ENCODE data around the gene CADPS2.

CADPS2 gene

GRCh38 chr7:122511268-122511667 lies 375.0 kb downstream of the CADPS2 start:
- DNase-seq (ENCODE audit: low read depth in 2 of 2), result no peak
- no peak overlapping the region for H3K4me3 ChIP-seq (replicated peaks in 1 of 2; ENCODE audit: low read depth in 2 of 2, low read length in 2 of 2)
- TF ChIP-seq, protein P1, sequence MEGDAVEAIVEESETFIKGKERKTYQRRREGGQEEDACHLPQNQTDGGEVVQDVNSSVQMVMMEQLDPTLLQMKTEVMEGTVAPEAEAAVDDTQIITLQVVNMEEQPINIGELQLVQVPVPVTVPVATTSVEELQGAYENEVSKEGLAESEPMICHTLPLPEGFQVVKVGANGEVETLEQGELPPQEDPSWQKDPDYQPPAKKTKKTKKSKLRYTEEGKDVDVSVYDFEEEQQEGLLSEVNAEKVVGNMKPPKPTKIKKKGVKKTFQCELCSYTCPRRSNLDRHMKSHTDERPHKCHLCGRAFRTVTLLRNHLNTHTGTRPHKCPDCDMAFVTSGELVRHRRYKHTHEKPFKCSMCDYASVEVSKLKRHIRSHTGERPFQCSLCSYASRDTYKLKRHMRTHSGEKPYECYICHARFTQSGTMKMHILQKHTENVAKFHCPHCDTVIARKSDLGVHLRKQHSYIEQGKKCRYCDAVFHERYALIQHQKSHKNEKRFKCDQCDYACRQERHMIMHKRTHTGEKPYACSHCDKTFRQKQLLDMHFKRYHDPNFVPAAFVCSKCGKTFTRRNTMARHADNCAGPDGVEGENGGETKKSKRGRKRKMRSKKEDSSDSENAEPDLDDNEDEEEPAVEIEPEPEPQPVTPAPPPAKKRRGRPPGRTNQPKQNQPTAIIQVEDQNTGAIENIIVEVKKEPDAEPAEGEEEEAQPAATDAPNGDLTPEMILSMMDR (IDR thresholded peaks at IDR 0.05; ENCODE audit: low read depth, low read length), result no peak

- H3K4me3 ChIP-seq (replicated peaks in 1 of 2; ENCODE audit: low read depth in 2 of 2, low read length in 2 of 2), result no peak overlapping the region
- TF ChIP-seq, protein P1 (IDR thresholded peaks at IDR 0.05; ENCODE audit: low read depth, low read length), result no peak
- DNase-seq (ENCODE audit: low read depth in 2 of 2), result no peak
These were observed 378.7 kb downstream of the CADPS2 start for GRCh38 chr7:122507591-122507990.

- no peak for DNase-seq (ENCODE audit: low read depth in 2 of 2)
- no peak overlapping the region for H3K4me3 ChIP-seq (replicated peaks in 1 of 2; ENCODE audit: low read depth in 2 of 2, low read length in 2 of 2)
- TF ChIP-seq, protein P1 (IDR thresholded peaks at IDR 0.05; ENCODE audit: low read depth, low read length), result no peak
These were observed 394.3 kb downstream of the CADPS2 start for GRCh38 chr7:122492007-122492406.

GRCh38 chr7:122488241-122488640 lies 398.0 kb downstream of the CADPS2 start:
- TF ChIP-seq, protein P1 (IDR thresholded peaks at IDR 0.05; ENCODE audit: low read depth, low read length), result no peak
- no peak overlapping the region for H3K4me3 ChIP-seq (replicated peaks in 1 of 2; ENCODE audit: low read depth in 2 of 2, low read length in 2 of 2)
- no peak for DNase-seq (ENCODE audit: low read depth in 2 of 2)

- peak; percentile 1 to 28 for DNase-seq (ENCODE audit: low read depth in 2 of 2)
- TF ChIP-seq, protein P1 (IDR thresholded peaks at IDR 0.05; ENCODE audit: low read depth, low read length), result no peak
- H3K4me3 ChIP-seq (replicated peaks in 1 of 2; ENCODE audit: low read depth in 2 of 2, low read length in 2 of 2), result no peak overlapping the region
These were observed 399.1 kb downstream of the CADPS2 start for GRCh38 chr7:122487131-122487530.

DNA sequence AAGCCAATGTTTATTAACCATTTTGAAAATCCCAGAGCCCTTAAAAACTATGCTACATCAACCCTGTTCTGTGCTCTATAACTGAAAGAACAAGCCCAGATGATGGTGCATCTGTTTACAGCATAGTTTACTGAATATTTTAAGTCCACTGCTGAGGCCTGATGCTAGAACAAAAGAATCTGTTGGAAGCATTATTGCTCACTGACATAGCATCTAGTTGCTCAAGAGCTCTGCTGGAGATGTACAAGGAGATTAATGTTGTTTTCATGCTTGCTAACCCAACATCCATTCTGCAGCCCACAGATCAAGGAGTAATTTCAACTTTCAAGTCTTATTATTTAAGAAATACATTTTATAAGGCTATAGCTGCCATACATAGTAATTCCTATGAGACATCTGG lies 400.4 kb downstream of the CADPS2 start:
- DNase-seq (ENCODE audit: low read depth in 2 of 2), result peak; percentile 20 to 65
- TF ChIP-seq, protein P1 (IDR thresholded peaks at IDR 0.05; ENCODE audit: low read depth, low read length), result no peak
- no peak overlapping the region for H3K4me3 ChIP-seq (replicated peaks in 1 of 2; ENCODE audit: low read depth in 2 of 2, low read length in 2 of 2)

- H3K4me3 ChIP-seq (replicated peaks in 1 of 2; ENCODE audit: low read depth in 2 of 2, low read length in 2 of 2), result no peak overlapping the region
- DNase-seq (ENCODE audit: low read depth in 2 of 2), result no peak
- TF ChIP-seq, protein P1 (IDR thresholded peaks at IDR 0.05; ENCODE audit: low read depth, low read length), result no peak
These were observed 404.0 kb downstream of the CADPS2 start for GRCh38 chr7:122482212-122482611.
